CD14-positive monocyte (primary cell): Measurements from ENCODE around the gene TSG101. TPM values are rescaled to one million over a fixed set of nuclear protein-coding genes. Genes with fewer than 3 reads are reported as not detected.

Experiments
- DNase-seq, 3 donors: peaks; one replicate each; pipeline ENCODE4 v3.0.0-alpha.2; 2011 to 2022
- H2AFZ ChIP-seq: 2 replicates; pipeline ENCODE4 v1.6.0; 2012; ENCODE audit warnings: mild to moderate bottlenecking, low read depth, low read length, inconsistent platforms; ENCODE audit not compliant: insufficient read depth, poor library complexity, severe bottlenecking
- H3K27ac ChIP-seq, 2 donors: 1 replicate in 1 of 2; 2 replicates in 1 of 2; pipeline ENCODE4 v1.5.1; 2012 to 2013; ENCODE audit warnings: low read length in 2 of 2, control low read depth in 1 of 2, inconsistent platforms in 1 of 2, low read depth in 1 of 2, mild to moderate bottlenecking in 1 of 2
- H3K27me3 ChIP-seq, 2 donors: one replicate each; pipeline versions ENCODE4 v1.6.0 to v1.6.1; 2011 to 2013; ENCODE audit warnings: low read length in 2 of 2; ENCODE audit not compliant: control insufficient read depth in 2 of 2, insufficient read depth in 2 of 2
- H3K36me3 ChIP-seq, 2 donors: replicated peaks in 1 of 2; 1 replicate in 1 of 2; 2 replicates in 1 of 2; pipeline versions ENCODE4 v1.5.1 to v1.6.1; 2012 to 2013; ENCODE audit warnings: low read length in 2 of 2, control low read depth in 1 of 2, inconsistent platforms in 1 of 2, mild to moderate bottlenecking in 1 of 2; ENCODE audit not compliant: insufficient read depth in 2 of 2, control insufficient read depth in 1 of 2
- H3K4me1 ChIP-seq, 2 donors: 1 replicate in 1 of 2; 2 replicates in 1 of 2; pipeline versions ENCODE4 v1.5.1 to v1.6.1; 2012 to 2013; ENCODE audit warnings: low read length in 2 of 2, control low read depth in 1 of 2, inconsistent platforms in 1 of 2, mild to moderate bottlenecking in 1 of 2, moderate library complexity in 1 of 2; ENCODE audit not compliant: insufficient read depth in 2 of 2, control insufficient read depth in 1 of 2
- H3K4me2 ChIP-seq: replicated peaks from 2 replicates; pipeline ENCODE3; 2012; ENCODE audit warnings: low read length, moderate library complexity, mild to moderate bottlenecking; ENCODE audit not compliant: poor library complexity, severe bottlenecking; ENCODE audit errors: extremely low read depth
- H3K4me3 ChIP-seq, 3 experiments: fragments of 200-600 bp in 1 of 3; sonication (generic) in 1 of 3; replicated peaks in 1 of 3; 1 replicate in 2 of 3; 2 replicates in 1 of 3; pipeline ENCODE4 v1.5.1; 2011 to 2013; ENCODE audit warnings: low read length in 3 of 3, mild to moderate bottlenecking in 3 of 3, control low read depth in 2 of 3, low read depth in 2 of 3, inconsistent platforms in 1 of 3, moderate library complexity in 1 of 3
- H3K79me2 ChIP-seq: 2 replicates; pipeline ENCODE4 v1.6.0; 2012; ENCODE audit warnings: mild to moderate bottlenecking, control low read depth, inconsistent platforms, low read length, moderate library complexity; ENCODE audit not compliant: insufficient read depth
- H3K9ac ChIP-seq: 2 replicates; pipeline ENCODE4 v1.6.0; 2017; ENCODE audit warnings: low read length, mild to moderate bottlenecking; ENCODE audit not compliant: insufficient read depth, poor library complexity, severe bottlenecking
- H3K9me3 ChIP-seq, 2 donors: replicated peaks in 1 of 2; 1 replicate in 1 of 2; 2 replicates in 1 of 2; pipeline versions ENCODE4 v1.5.1 to v1.6.1; 2012 to 2013; ENCODE audit warnings: low read length in 2 of 2, control low read depth in 1 of 2; ENCODE audit not compliant: control insufficient read depth in 1 of 2, insufficient read depth in 1 of 2
- H4K20me1 ChIP-seq: 2 replicates; pipeline ENCODE4 v1.6.0; 2012; ENCODE audit warnings: mild to moderate bottlenecking, low read length, control low read depth, moderate library complexity; ENCODE audit not compliant: insufficient read depth
- H3K27ac Mint-ChIP-seq, 7 donors: one replicate each; pipeline ENCODE4 v1.8.0; 2020; ENCODE audit warnings: mild to moderate bottlenecking in 7 of 7, mixed read lengths in 7 of 7, moderate library complexity in 6 of 7, inconsistent platforms in 2 of 7
- H3K27me3 Mint-ChIP-seq, 3 donors: one replicate each; pipeline ENCODE4 v1.8.0; 2021 to 2022; ENCODE audit warnings: low read depth in 3 of 3, mild to moderate bottlenecking in 3 of 3, mixed read lengths in 3 of 3, moderate library complexity in 3 of 3, inconsistent platforms in 1 of 3
- H3K36me3 Mint-ChIP-seq, 2 donors: one replicate each; pipeline ENCODE4 v1.8.0; 2020; ENCODE audit warnings: mixed read lengths in 2 of 2, inconsistent platforms in 1 of 2, mild to moderate bottlenecking in 1 of 2
- H3K4me1 Mint-ChIP-seq: one replicate; pipeline ENCODE4 v1.8.0; 2020; ENCODE audit warnings: mild to moderate bottlenecking, mixed read lengths
- H3K4me3 Mint-ChIP-seq, 2 donors: one replicate each; pipeline ENCODE4 v1.8.0; 2020; ENCODE audit warnings: mild to moderate bottlenecking in 2 of 2, mixed read lengths in 2 of 2, moderate library complexity in 1 of 2
- H3K9me3 Mint-ChIP-seq, 7 donors: one replicate each; pipeline ENCODE4 v1.8.0; 2020 to 2022; ENCODE audit warnings: mixed read lengths in 7 of 7, mild to moderate bottlenecking in 6 of 7, moderate library complexity in 6 of 7, inconsistent platforms in 2 of 7
- CTCF ChIP-seq: fragments of 200-600 bp; IDR thresholded peaks from one replicate; pipeline ENCODE4 v1.8.0; 2022; ENCODE audit warnings: antibody characterized with exemption, mild to moderate bottlenecking
- WGBS: methylation state at CpG from one replicate; pipeline ENCODE4 v1.1.5; 2013; ENCODE audit warnings: missing lambda C conversion rate; ENCODE audit not compliant: insufficient coverage; 5-methylcytosine and 5-hydroxymethylcytosine counted together
- intact Hi-C, 2 donors: fragments of 100-400 bp; cut with micrococcal nuclease; formaldehyde crosslinking; loops; one replicate each; pipeline versions ENCODE4 v1.15.0 to v1.15.1; 2023
- polyA plus RNA-seq, 3 donors: library from polyadenylated mRNA; depleted of rRNA in 1 of 3; unstranded in 2 of 3; stranded (reverse) in 1 of 3; fragments of 300-500 nt in 2 of 3; fragments of >200 nt in 1 of 3; fragmentation: Illumina TruSeq in 2 of 3; gene quantifications; 1 replicate in 2 of 3; 2 replicates in 1 of 3; pipeline ENCODE4 v1.2.3, GENCODE V29; 2012 to 2021

Gene TSG101
- polyA plus RNA-seq, 3 donors: 76.7 to 116 (median 112) TPM

GRCh38 chr11:18468059-18468458 is 58.7 kb downstream of the TSG101 start:
- peaks cover 0 to 3% (median 0%) of the 10 kb centered on the region in 3 donors for H3K27me3 Mint-ChIP-seq
- H3K27ac ChIP-seq: no peak overlapping the region
- no peaks in the 10 kb centered on the region for H3K9me3 ChIP-seq
- no peak overlapping the region for H3K4me3 Mint-ChIP-seq
- H3K79me2 ChIP-seq: no peaks in the 10 kb centered on the region
- H3K4me1 Mint-ChIP-seq: no peaks in the 10 kb centered on the region
- no peaks in the 10 kb centered on the region for H3K9me3 Mint-ChIP-seq
- intact Hi-C loops: no loop called here
- H3K4me1 ChIP-seq: no peaks in the 10 kb centered on the region
- no peak overlapping the region for H3K27ac Mint-ChIP-seq
- TF ChIP-seq CTCF: no peak
- no peak overlapping the region for H3K4me3 ChIP-seq
- H4K20me1 ChIP-seq: no peaks in the 10 kb centered on the region
- no peak for DNase-seq
- no peak overlapping the region for H3K9ac ChIP-seq
- no CpG with 5 or more reads among the region's 2 CpGs for whole genome bisulfite sequencing
- H3K36me3 Mint-ChIP-seq: peaks cover 14% of the 10 kb centered on the region in 2 donors
- peaks cover 0 to 10% of the 10 kb centered on the region in 2 donors for H3K36me3 ChIP-seq
- H3K4me2 ChIP-seq: no peak overlapping the region
- no peaks in the 10 kb centered on the region for H3K27me3 ChIP-seq
- H2AFZ ChIP-seq: no peak overlapping the region

GRCh38 chr11:18466402-18466801 is 60.3 kb downstream of the TSG101 start:
- intact Hi-C loops: no loop called here
- no peaks in the 10 kb centered on the region for H3K79me2 ChIP-seq
- no peak overlapping the region for H3K27ac Mint-ChIP-seq

More at GRCh38 chr11:18466402-18466801, 60.3 kb downstream of the TSG101 start:
- H3K9me3 Mint-ChIP-seq: no peaks in the 10 kb centered on the region
- peaks cover 0 to 3% (median 0%) of the 10 kb centered on the region in 3 donors for H3K27me3 Mint-ChIP-seq
- H3K27me3 ChIP-seq: no peaks in the 10 kb centered on the region
- H3K4me2 ChIP-seq: no peak overlapping the region
- H3K9me3 ChIP-seq: no peaks in the 10 kb centered on the region
- H2AFZ ChIP-seq: no peak overlapping the region
- no peaks in the 10 kb centered on the region for H3K4me1 Mint-ChIP-seq
- H3K4me3 ChIP-seq: no peak overlapping the region
- no peak overlapping the region for H3K9ac ChIP-seq
- no peak for TF ChIP-seq CTCF
- WGBS: no CpG with 5 or more reads among the region's 2 CpGs
- H3K36me3 ChIP-seq: no peaks in the 10 kb centered on the region
- H3K27ac ChIP-seq: no peak overlapping the region
- DNase-seq: no peak
- H4K20me1 ChIP-seq: no peaks in the 10 kb centered on the region
- H3K4me3 Mint-ChIP-seq: no peak overlapping the region
- peaks cover 5 to 6% of the 10 kb centered on the region in 2 donors for H3K36me3 Mint-ChIP-seq
- no peaks in the 10 kb centered on the region for H3K4me1 ChIP-seq
